ENCODE measurements around the gene MALRD1. TPM values are rescaled to one million over a fixed set of nuclear protein-coding genes. Genes with fewer than 3 reads are reported as not detected.

Gene MALRD1
- total RNA-seq, 1 donor from 2014 or later = 0.84 TPM

- no peak overlapping the region for H3K27ac Mint-ChIP-seq (ENCODE audit: unreplicated experiment)
- no peak overlapping the region for H3K4me3 Mint-ChIP-seq
- no peak for DNase-seq (ENCODE audit: low read depth, low spot score)
- no peak for TF ChIP-seq CTCF (conservative IDR thresholded peaks at IDR 0.05)
- H3K9me3 Mint-ChIP-seq = peaks cover 2% of the 10 kb centered on the region
- H3K27me3 Mint-ChIP-seq (ENCODE audit: low read depth) = no peaks in the 10 kb centered on the region
- no peaks in the 10 kb centered on the region for H3K36me3 Mint-ChIP-seq (ENCODE audit: low read depth)
- peaks cover 8% of the 10 kb centered on the region for H3K4me1 Mint-ChIP-seq
Observed at GRCh38 chr10:19745672-19746071, 697.1 kb downstream of the MALRD1 start.

GRCh38 chr10:19749185-19749729 is 700.7 kb downstream of the MALRD1 start:
- H3K4me3 Mint-ChIP-seq = no peak overlapping the region

GRCh38 chr10:19750972-19751371 is 702.4 kb downstream of the MALRD1 start:
- Mint-ChIP-seq H3K4me3 (no peak overlapping the region), H3K27ac (ENCODE audit: unreplicated experiment) (no peak overlapping the region), H3K4me1 (no peaks in the 10 kb centered on the region), H3K27me3 (ENCODE audit: low read depth) (no peaks in the 10 kb centered on the region), H3K9me3 (no peaks in the 10 kb centered on the region), H3K36me3 (ENCODE audit: low read depth) (no peaks in the 10 kb centered on the region)
- no peak for DNase-seq (ENCODE audit: low read depth, low spot score)
- no peak for TF ChIP-seq CTCF (conservative IDR thresholded peaks at IDR 0.05)

More at GRCh38 chr10:19749185-19749729, 700.7 kb downstream of the MALRD1 start:
- Mint-ChIP-seq H3K27me3 (ENCODE audit: low read depth) (no peaks in the 10 kb centered on the region), H3K9me3 (peaks cover 2% of the 10 kb centered on the region), H3K27ac (ENCODE audit: unreplicated experiment) (no peak overlapping the region), H3K4me1 (no peaks in the 10 kb centered on the region), H3K36me3 (ENCODE audit: low read depth) (no peaks in the 10 kb centered on the region)
- DNase-seq (ENCODE audit: low read depth, low spot score) = no peak
- TF ChIP-seq CTCF (conservative IDR thresholded peaks at IDR 0.05) = no peak

GRCh38 chr10:19756919-19757318 is 708.3 kb downstream of the MALRD1 start:
- H3K4me1 Mint-ChIP-seq = peaks cover 4% of the 10 kb centered on the region
- no peaks in the 10 kb centered on the region for H3K9me3 Mint-ChIP-seq
- DNase-seq (ENCODE audit: low read depth, low spot score) = no peak
- no peak overlapping the region for H3K4me3 Mint-ChIP-seq
- no peak for TF ChIP-seq CTCF (conservative IDR thresholded peaks at IDR 0.05)
- H3K27me3 Mint-ChIP-seq (ENCODE audit: low read depth) = no peaks in the 10 kb centered on the region
- H3K36me3 Mint-ChIP-seq (ENCODE audit: low read depth) = no peaks in the 10 kb centered on the region
- no peak overlapping the region for H3K27ac Mint-ChIP-seq (ENCODE audit: unreplicated experiment)

- no peak for DNase-seq (ENCODE audit: low read depth, low spot score)
- Mint-ChIP-seq H3K4me1 (peaks cover under 1% of the 10 kb centered on the region), H3K27me3 (ENCODE audit: low read depth) (no peaks in the 10 kb centered on the region), H3K4me3 (no peak overlapping the region), H3K9me3 (no peaks in the 10 kb centered on the region), H3K36me3 (ENCODE audit: low read depth) (no peaks in the 10 kb centered on the region), H3K27ac (ENCODE audit: unreplicated experiment) (no peak overlapping the region)
- no peak for TF ChIP-seq CTCF (conservative IDR thresholded peaks at IDR 0.05)
Observed at GRCh38 chr10:19762026-19762425, 713.4 kb downstream of the MALRD1 start.
